ENCODE measurements around the gene GLOD5. TPM values are rescaled to one million over a fixed set of nuclear protein-coding genes. Genes with fewer than 3 reads are reported as not detected.

GLOD5 gene
- total and polyA plus RNA-seq, 9 of the 15 experiments (the other 6 are each of a cell fraction or from before 2014, with no cell fraction given), result 0.27 to 4.4 (median 2.2) TPM

DNA sequence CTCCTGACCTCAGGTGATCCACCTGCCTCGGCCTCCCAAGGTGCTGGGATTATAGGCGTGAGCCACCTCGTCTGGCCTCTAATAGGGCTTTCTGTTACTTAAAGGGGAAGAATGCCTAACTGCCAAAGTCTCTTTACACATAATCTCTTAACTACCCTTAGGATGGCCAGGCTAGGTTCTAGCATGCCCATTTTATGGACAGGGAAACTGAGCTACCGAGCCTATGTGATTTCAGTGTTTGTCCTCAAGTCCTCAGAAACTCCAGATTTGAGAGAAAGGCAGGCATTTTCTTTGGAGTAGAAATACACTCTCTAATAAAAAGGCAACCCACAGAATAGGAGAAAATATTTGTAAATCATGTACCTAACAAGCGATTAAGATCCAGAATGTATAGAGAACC lies 12.4 kb upstream of the GLOD5 start:
- ChIA-PET POLR2A (no interaction called here), CTCF (ENCODE audit: low intra/inter-chr PET ratio) (no interaction called here)
- TF ChIP-seq, protein P1, sequence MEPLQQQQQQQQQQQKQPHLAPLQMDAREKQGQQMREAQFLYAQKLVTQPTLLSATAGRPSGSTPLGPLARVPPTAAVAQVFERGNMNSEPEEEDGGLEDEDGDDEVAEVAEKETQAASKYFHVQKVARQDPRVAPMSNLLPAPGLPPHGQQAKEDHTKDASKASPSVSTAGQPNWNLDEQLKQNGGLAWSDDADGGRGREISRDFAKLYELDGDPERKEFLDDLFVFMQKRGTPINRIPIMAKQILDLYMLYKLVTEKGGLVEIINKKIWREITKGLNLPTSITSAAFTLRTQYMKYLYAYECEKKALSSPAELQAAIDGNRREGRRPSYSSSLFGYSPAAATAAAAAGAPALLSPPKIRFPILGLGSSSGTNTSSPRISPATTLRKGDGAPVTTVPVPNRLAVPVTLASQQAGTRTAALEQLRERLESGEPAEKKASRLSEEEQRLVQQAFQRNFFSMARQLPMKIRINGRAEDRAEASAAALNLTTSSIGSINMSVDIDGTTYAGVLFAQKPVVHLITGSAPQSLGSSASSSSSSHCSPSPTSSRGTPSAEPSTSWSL (CRISPR knock-in tag; IDR thresholded peaks at IDR 0.05; ENCODE audit: borderline replicate concordance), result no peak
- peak; percentile 80 for TF ChIP-seq RBM25 (IDR thresholded peaks at IDR 0.05; ENCODE audit: low read depth, low read length, severe bottlenecking)
- peak; percentile 22; the same call in 1 of the 2 replicates for TF ChIP-seq BCOR (IDR thresholded peaks at IDR 0.05)
- no peaks in the 10 kb centered on the region for H4K20me1 ChIP-seq (replicated peaks; ENCODE audit: control insufficient read depth, insufficient read depth, low read length)
- DNase-seq (ENCODE audit: extremely low read depth in 1 of 4, low spot score in 3 of 4) (no peak), FAIRE-seq (no peak), ATAC-seq (no peak)
- no peaks in the 10 kb centered on the region for H3K36me3 ChIP-seq (ENCODE audit: control insufficient read depth, insufficient read depth, low read length)
- no peak overlapping the region for H3K4me2 ChIP-seq (ENCODE audit: insufficient read depth, low read length)
- no peaks in the 10 kb centered on the region for H3K9me3 ChIP-seq (replicated peaks; ENCODE audit: control insufficient read depth, insufficient read depth, low read depth, low read length)
- no TSS peak for BruUV-seq (replicated peaks)
- no peak overlapping the region for H2AFZ ChIP-seq (ENCODE audit: low read depth, low read length)
- 84% methylated on average over 5 of the region's 5 CpGs for WGBS (ENCODE audit: insufficient coverage, low coverage, missing lambda C conversion rate)
- H3K27me3 ChIP-seq (ENCODE audit: control insufficient read depth in 2 of 2, insufficient read depth in 2 of 2, low read length in 2 of 2), result no peaks in the 10 kb centered on the region
- H3K9ac ChIP-seq (ENCODE audit: insufficient read depth in 1 of 2, low read depth in 2 of 2, low read length in 2 of 2), result no peak overlapping the region
- intact Hi-C loops (cut with micrococcal nuclease), result no loop called here
- H3K4me1 ChIP-seq (replicated peaks in 1 of 2; ENCODE audit: control insufficient read depth in 2 of 2, insufficient read depth in 2 of 2, low read length in 2 of 2), result peaks cover 3 to 6% of the 10 kb centered on the region in 2 experiments; a peak in 3 of 5 replicates
- no peak overlapping the region for H3K27ac ChIP-seq (ENCODE audit: extremely low read depth, low read depth, low read length)
- in situ Hi-C loops (cut with MboI), result no loop called here
- no peak overlapping the region for H3K4me3 ChIP-seq
- H3K9me1 ChIP-seq (ENCODE audit: control insufficient read depth, insufficient read depth, low read length), result no peaks in the 10 kb centered on the region
- no peaks in the 10 kb centered on the region for H3K79me2 ChIP-seq (ENCODE audit: control insufficient read depth, insufficient read depth, low read length)

DNA sequence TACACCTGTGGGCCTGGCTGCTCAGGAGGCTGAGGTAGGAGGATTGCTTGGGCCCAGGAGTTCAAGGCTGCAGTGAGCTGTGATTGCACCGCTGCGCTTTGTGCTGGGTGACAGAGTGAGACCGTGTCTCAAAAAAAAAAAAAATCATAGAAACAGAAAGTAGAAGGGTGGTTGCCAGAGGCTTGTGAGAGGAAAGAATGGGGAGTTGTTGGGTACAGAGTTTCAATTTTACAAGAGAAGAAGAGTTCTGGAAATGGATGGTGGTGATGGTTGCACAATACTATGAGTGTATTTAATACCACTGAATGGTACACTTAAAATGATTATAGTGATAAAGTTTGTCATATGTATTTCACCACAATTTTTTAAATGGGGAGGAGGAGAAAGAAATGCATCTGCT lies 10.2 kb upstream of the GLOD5 start:
- H3K4me2 ChIP-seq (ENCODE audit: insufficient read depth, low read length), result no peak overlapping the region
- FAIRE-seq (no peak), ATAC-seq (no peak), DNase-seq (ENCODE audit: extremely low read depth in 1 of 4, low spot score in 3 of 4) (no peak)
- in situ Hi-C loops (cut with MboI), result no loop called here
- ChIA-PET POLR2A (no interaction called here), CTCF (ENCODE audit: low intra/inter-chr PET ratio) (no interaction called here)
- intact Hi-C loops (cut with micrococcal nuclease), result no loop called here
- no peaks in the 10 kb centered on the region for H3K36me3 ChIP-seq (ENCODE audit: control insufficient read depth, insufficient read depth, low read length)
- 60% methylated on average over 1 of the region's 3 CpGs for WGBS (ENCODE audit: insufficient coverage, low coverage, missing lambda C conversion rate)
- H3K4me1 ChIP-seq (replicated peaks in 1 of 2; ENCODE audit: control insufficient read depth in 2 of 2, insufficient read depth in 2 of 2, low read length in 2 of 2), result peaks cover 3 to 8% of the 10 kb centered on the region in 2 experiments; a peak in 3 of 5 replicates
- no peaks in the 10 kb centered on the region for H3K9me1 ChIP-seq (ENCODE audit: control insufficient read depth, insufficient read depth, low read length)
- no TSS peak for BruUV-seq (replicated peaks)
- H3K27me3 ChIP-seq (ENCODE audit: control insufficient read depth in 2 of 2, insufficient read depth in 2 of 2, low read length in 2 of 2), result no peaks in the 10 kb centered on the region
- H3K79me2 ChIP-seq (ENCODE audit: control insufficient read depth, insufficient read depth, low read length), result no peaks in the 10 kb centered on the region
- peak; percentile 6; the same call in 1 of the 2 replicates for TF ChIP-seq CEBPB (tag; IDR thresholded peaks at IDR 0.05)
- TF ChIP-seq, protein P2, sequence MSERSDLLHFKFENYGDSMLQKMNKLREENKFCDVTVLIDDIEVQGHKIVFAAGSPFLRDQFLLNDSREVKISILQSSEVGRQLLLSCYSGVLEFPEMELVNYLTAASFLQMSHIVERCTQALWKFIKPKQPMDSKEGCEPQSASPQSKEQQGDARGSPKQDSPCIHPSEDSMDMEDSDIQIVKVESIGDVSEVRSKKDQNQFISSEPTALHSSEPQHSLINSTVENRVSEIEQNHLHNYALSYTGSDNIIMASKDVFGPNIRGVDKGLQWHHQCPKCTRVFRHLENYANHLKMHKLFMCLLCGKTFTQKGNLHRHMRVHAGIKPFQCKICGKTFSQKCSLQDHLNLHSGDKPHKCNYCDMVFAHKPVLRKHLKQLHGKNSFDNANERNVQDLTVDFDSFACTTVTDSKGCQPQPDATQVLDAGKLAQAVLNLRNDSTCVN (CRISPR knock-in tag; IDR thresholded peaks at IDR 0.05), result no peak
- no peak overlapping the region for H3K9ac ChIP-seq (ENCODE audit: insufficient read depth in 1 of 2, low read depth in 2 of 2, low read length in 2 of 2)
- H4K20me1 ChIP-seq (replicated peaks; ENCODE audit: control insufficient read depth, insufficient read depth, low read length), result no peaks in the 10 kb centered on the region
- H3K9me3 ChIP-seq (replicated peaks; ENCODE audit: control insufficient read depth, insufficient read depth, low read depth, low read length), result no peaks in the 10 kb centered on the region
- no peak overlapping the region for H2AFZ ChIP-seq (ENCODE audit: low read depth, low read length)
- no peak overlapping the region for H3K27ac ChIP-seq (ENCODE audit: extremely low read depth, low read depth, low read length)
- no peak overlapping the region for H3K4me3 ChIP-seq
